Ovary (tissue), 9 donors: ENCODE measurements around the gene TMEM184A. TPM values are rescaled to one million over a fixed set of nuclear protein-coding genes. Genes with fewer than 3 reads are reported as not detected.
"Not testable (repeated sequence)": the region's sequence is repeated elsewhere in the genome, so short reads cannot be mapped to it uniquely, and the experiment has no call there.

ENCODE experiments used
- DNase-seq, 5 donors: peaks; one replicate each; pipeline ENCODE4 v3.0.0-alpha.2; 2019 to 2020
- H3K27ac ChIP-seq, 2 donors: fragments of 200-600 bp; one replicate each; pipeline versions ENCODE4 v1.5.1 to v1.8.0; 2019 to 2022
- H3K27me3 ChIP-seq: fragments of 200-600 bp; one replicate; pipeline ENCODE4 v1.8.0; 2022
- H3K36me3 ChIP-seq: fragments of 200-600 bp; sonication (generic); one replicate; pipeline ENCODE4 v1.5.1; 2019
- H3K4me1 ChIP-seq: one replicate; pipeline ENCODE4 v1.8.1; 2013; ENCODE audit warnings: mild to moderate bottlenecking, moderate library complexity; ENCODE audit not compliant: insufficient read depth
- H3K4me3 ChIP-seq: fragments of 200-600 bp; sonication (generic); one replicate; pipeline ENCODE4 v1.5.1; 2017
- H3K9me3 ChIP-seq, 2 donors: fragments of 200-600 bp in 1 of 2; sonication (generic) in 1 of 2; one replicate each; pipeline versions ENCODE4 v1.5.1 to v1.8.1; 2013 to 2019; ENCODE audit warnings: mild to moderate bottlenecking in 1 of 2, moderate library complexity in 1 of 2
- CTCF ChIP-seq, 3 donors: fragments of 450-650 bp in 2 of 3; fragments of 200-600 bp in 1 of 3; IDR thresholded peaks; one replicate each; pipeline versions ENCODE4 v1.5.1 to v1.8.0; 2016 to 2022; ENCODE audit warnings: antibody characterized with exemption in 3 of 3, mild to moderate bottlenecking in 1 of 3
- EP300 ChIP-seq: sonication (generic); formaldehyde crosslinking; IDR thresholded peaks from one replicate; pipeline ENCODE4 v1.6.1; 2017; ENCODE audit warnings: antibody characterized with exemption
- POLR2A ChIP-seq: fragments of 450-650 bp; IDR thresholded peaks from one replicate; pipeline ENCODE4 v1.6.1; 2017; ENCODE audit warnings: antibody characterized with exemption, mild to moderate bottlenecking, moderate library complexity
- WGBS, 3 donors: extraction: QIAGEN DNeasy Blood & Tissue Kit in 1 of 3; methylation state at CpG; one replicate each; pipeline versions ENCODE4 v1.1.5 to v1.1.7; 2013 to 2017; 5-methylcytosine and 5-hydroxymethylcytosine counted together
- intact Hi-C, 4 donors: fragments of 100-400 bp; cut with DNase I; formaldehyde crosslinking; loops; one replicate each; pipeline versions ENCODE4 v1.11.0 to v1.15.1; 2022 to 2023
- polyA plus RNA-seq, 2 donors: library from polyadenylated mRNA; stranded (reverse); fragments of 200-250 nt in 1 of 2; fragments of 350-450 nt in 1 of 2; fragmentation: Illumina TruSeq in 1 of 2; extraction: RNeasy Lipid Tissue Mini Kit (QIAGEN cat#74804) in 1 of 2; gene quantifications; one replicate each; pipeline ENCODE4 v1.2.3, GENCODE V29; 2013 to 2014
- total RNA-seq, 7 donors: library from RNA; depleted of rRNA in 2 of 7; stranded (reverse); fragments of >200 nt in 2 of 7; fragmentation: NEBNext Ultra II Directional in 3 of 7; extraction: Animal tissue kit (Norgen Biotek cat#: 25700) in 3 of 7; gene quantifications; one replicate each; pipeline versions ENCODE4 v1.1.0 to v1.2.4, GENCODE V29; 2016 to 2023
- donor health status: DM: no; HTN: no; CAD: no; lungs with moderate emphysema.
- donor health status: DM: no; HTN: no; CAD: no.
- donor health status: Bipolar disorder and iron deficiency.
- donor health status: DM: yes; HTN: yes; CAD: no.
- donor health status: DM: no; HTN: no; CAD: no.
- donor health status: DM: yes; HTN: yes; CAD: no.

Gene TMEM184A
- total and polyA plus RNA-seq, 9 donors = 0.05 to 8.4 (median 1.6) TPM; not detected in 2

- 63 to 67% (median 64%) methylated on average over 17 of the region's 17 CpGs for WGBS, 3 donors
- H3K36me3 ChIP-seq = no peaks in the 10 kb centered on the region
- H3K27me3 ChIP-seq = no peaks in the 10 kb centered on the region
- no peaks in the 10 kb centered on the region for H3K9me3 ChIP-seq
- no peak overlapping the region for H3K4me3 ChIP-seq
- peaks cover 1% of the 10 kb centered on the region for H3K4me1 ChIP-seq
- TF ChIP-seq EP300 = no peak
- TF ChIP-seq POLR2A = no peak
- no peak for TF ChIP-seq CTCF (IDR thresholded peaks at IDR 0.05)
- intact Hi-C loops = no loop called here
- no peak for DNase-seq
- no peak overlapping the region for H3K27ac ChIP-seq
Measured at GRCh38 chr7:1523844-1524243, 32.2 kb downstream of the TMEM184A start.

- no peaks in the 10 kb centered on the region for H3K27me3 ChIP-seq
Measured at GRCh38 chr7:1523208-1523607, 32.8 kb downstream of the TMEM184A start.

GRCh38 chr7:1521456-1521855 is 34.5 kb downstream of the TMEM184A start:
- H3K9me3 ChIP-seq = no peaks in the 10 kb centered on the region
- intact Hi-C loops = no loop called here
- H3K27ac ChIP-seq = no peak overlapping the region
- H3K36me3 ChIP-seq = no peaks in the 10 kb centered on the region
- WGBS, 3 donors = 65 to 69% (median 68%) methylated on average over 11 of the region's 11 CpGs
- no peak for TF ChIP-seq CTCF (IDR thresholded peaks at IDR 0.05)
- TF ChIP-seq POLR2A = no peak
- TF ChIP-seq EP300 = no peak
- no peak overlapping the region for H3K4me3 ChIP-seq
- no peak for DNase-seq
- H3K27me3 ChIP-seq = no peaks in the 10 kb centered on the region
- peaks cover under 1% of the 10 kb centered on the region for H3K4me1 ChIP-seq

More at GRCh38 chr7:1523208-1523607, 32.8 kb downstream of the TMEM184A start:
- WGBS, 3 donors = 14 to 44% (median 17%) methylated on average over 5 to 13 of the region's 13 CpGs
- DNase-seq = no peak
- intact Hi-C loops = no loop called here
- H3K27ac ChIP-seq = no peak overlapping the region
- no peaks in the 10 kb centered on the region for H3K36me3 ChIP-seq
- no peaks in the 10 kb centered on the region for H3K9me3 ChIP-seq
- peaks cover 1% of the 10 kb centered on the region for H3K4me1 ChIP-seq
- no peak overlapping the region for H3K4me3 ChIP-seq
- no peak for TF ChIP-seq EP300
- no peak for TF ChIP-seq CTCF (IDR thresholded peaks at IDR 0.05)
- TF ChIP-seq POLR2A = no peak

- H3K4me1 ChIP-seq = no peaks in the 10 kb centered on the region
Measured at GRCh38 chr7:1520539-1521234, 35.3 kb downstream of the TMEM184A start.

GRCh38 chr7:1519322-1519922 is 36.6 kb downstream of the TMEM184A start:
- H3K9me3 ChIP-seq, H3K27me3 ChIP-seq, H3K27ac ChIP-seq, H3K4me3 ChIP-seq, DNase-seq, intact Hi-C loops, H3K4me1 ChIP-seq, H3K36me3 ChIP-seq: not testable (repeated sequence)
- WGBS, 3 donors = 89 to 91% (median 89%) methylated on average over 12 of the region's 12 CpGs

More at GRCh38 chr7:1520539-1521234, 35.3 kb downstream of the TMEM184A start:
- no peak overlapping the region for H3K27ac ChIP-seq
- intact Hi-C loops = no loop called here
- DNase-seq = no peak
- 73 to 86% (median 77%) methylated on average over 27 of the region's 27 CpGs for WGBS, 3 donors
- H3K4me3 ChIP-seq = no peak overlapping the region
- no peak for TF ChIP-seq POLR2A
- no peak for TF ChIP-seq EP300
- TF ChIP-seq CTCF (IDR thresholded peaks at IDR 0.05) = no peak
- no peaks in the 10 kb centered on the region for H3K27me3 ChIP-seq
- no peaks in the 10 kb centered on the region for H3K9me3 ChIP-seq
- no peaks in the 10 kb centered on the region for H3K36me3 ChIP-seq
